Measurements from ENCODE around the gene ADRA2B. TPM values are rescaled to one million over a fixed set of nuclear protein-coding genes. Genes with fewer than 3 reads are reported as not detected.

ADRA2B gene
- total RNA-seq, 1 experiment from 2014 or later = 0.47 TPM

DNA sequence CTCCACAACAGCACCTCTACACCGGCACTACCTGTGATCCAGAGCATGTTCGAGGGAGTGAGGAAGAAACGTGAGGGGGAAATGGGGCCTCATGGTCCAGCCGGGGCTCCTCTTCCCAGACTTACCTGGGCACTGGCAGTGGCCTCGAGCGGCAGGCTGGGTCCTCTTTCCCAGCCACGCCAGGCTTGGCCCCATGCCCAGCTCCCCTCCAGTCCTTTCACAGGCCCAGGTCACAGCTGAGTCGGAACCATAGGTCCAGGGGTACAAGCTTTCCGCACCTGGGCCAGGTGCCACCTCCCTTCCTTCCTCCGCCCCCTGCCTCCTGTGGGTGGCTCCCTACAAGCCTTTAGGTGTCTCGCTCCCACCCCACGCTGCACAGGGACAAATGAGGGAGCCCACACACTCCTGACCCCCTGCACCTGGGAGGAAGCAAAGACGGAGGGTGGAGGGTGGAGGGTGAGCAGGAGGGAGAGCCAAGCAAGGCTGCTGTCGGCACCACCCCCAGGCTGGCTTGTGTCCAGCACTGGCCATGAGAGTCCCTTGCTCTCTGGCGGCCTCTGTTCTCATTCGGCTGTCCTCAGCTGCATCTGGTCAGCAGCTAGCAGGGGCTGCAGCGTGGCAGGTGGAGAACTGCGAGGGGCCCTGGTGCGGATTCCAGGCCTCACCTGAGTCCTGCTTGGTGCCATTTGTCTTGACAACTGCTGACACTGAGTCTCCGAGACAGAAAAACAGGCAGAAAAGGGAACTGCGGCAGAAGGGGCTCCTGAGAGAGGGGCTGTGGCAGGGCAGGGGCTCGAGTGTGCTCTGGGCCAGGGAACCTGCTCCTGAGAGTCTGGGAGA lies 26.8 kb downstream of the ADRA2B start:
- Histone ChIP-seq H3K79me2 (ENCODE audit: insufficient read depth, low read length) (no peaks in the 10 kb centered on the region), H3K9me2 (ENCODE audit: insufficient read depth) (no peaks in the 10 kb centered on the region), H3K9me3 (ENCODE audit: control insufficient read depth in 1 of 2, insufficient read depth in 1 of 2, low read depth in 1 of 2, low read length in 2 of 2) (no peaks in the 10 kb centered on the region), H3K27me3 (ENCODE audit: insufficient read depth, low read length) (no peaks in the 10 kb centered on the region), H3K4me1 (ENCODE audit: control insufficient read depth in 1 of 2, insufficient read depth in 2 of 2, low read length in 2 of 2) (peaks cover 0 to 12% of the 10 kb centered on the region in 2 experiments; a peak in 2 of 4 replicates), H4K20me1 (ENCODE audit: insufficient read depth) (no peaks in the 10 kb centered on the region), H3K4me3 (replicated peaks in 1 of 2; ENCODE audit: low read depth in 1 of 2, low read length in 2 of 2) (no peak overlapping the region), H2AFZ (ENCODE audit: low read depth, low read length, poor library complexity, severe bottlenecking) (no peak overlapping the region), H3K4me2 (ENCODE audit: low read length) (no peak overlapping the region), H3K27ac (ENCODE audit: low read depth, low read length) (no peak overlapping the region), H3K36me3 (ENCODE audit: control insufficient read depth in 1 of 2, insufficient read depth in 2 of 2, low read length in 2 of 2) (no peaks in the 10 kb centered on the region), H3K9ac (ENCODE audit: low read length) (no peak overlapping the region)
- DNase-seq (ENCODE audit: low read depth, low spot score) = no peak
- no TSS peak for BruUV-seq (replicated peaks)
- TF ChIP-seq SRF (IDR thresholded peaks at IDR 0.05; ENCODE audit: low read depth) (no peak), ZFX (IDR thresholded peaks at IDR 0.05) (no peak), FOSL1 (IDR thresholded peaks at IDR 0.05; ENCODE audit: low read depth) (no peak), ZBTB33 (IDR thresholded peaks at IDR 0.05; ENCODE audit: extremely low read depth, insufficient replicate concordance, low read length) (no peak), CBX3 (IDR thresholded peaks at IDR 0.05; ENCODE audit: low read depth) (no peak), TCF7L2 (IDR thresholded peaks at IDR 0.05; ENCODE audit: borderline replicate concordance, extremely low read depth, insufficient read depth, insufficient read length) (no peak), RAD21 (IDR thresholded peaks at IDR 0.05; ENCODE audit: low read depth) (no peak), JUND (IDR thresholded peaks at IDR 0.05) (no peak), YY1 (IDR thresholded peaks at IDR 0.05; ENCODE audit: extremely low read depth, insufficient replicate concordance, low read depth, low read length) (no peak), POLR2AphosphoS5 (IDR thresholded peaks at IDR 0.05; ENCODE audit: low read depth, low read length) (no peak), ELF1 (IDR thresholded peaks at IDR 0.05; ENCODE audit: borderline replicate concordance, low read depth) (no peak), EGR1 (IDR thresholded peaks at IDR 0.05; ENCODE audit: low read depth) (no peak), CEBPB (IDR thresholded peaks at IDR 0.05; ENCODE audit: low read depth) (no peak), POLR2A (IDR thresholded peaks at IDR 0.05; ENCODE audit: borderline replicate concordance, extremely low read depth, insufficient read depth, insufficient read length) (no peak), SIN3A (IDR thresholded peaks at IDR 0.05; ENCODE audit: low read depth) (no peak), EZH2phosphoT487 (IDR thresholded peaks at IDR 0.05; ENCODE audit: borderline replicate concordance) (no peak), ZNF274 (IDR thresholded peaks at IDR 0.05; ENCODE audit: low read depth, low read length) (no peak)
- TF ChIP-seq, protein P1, sequence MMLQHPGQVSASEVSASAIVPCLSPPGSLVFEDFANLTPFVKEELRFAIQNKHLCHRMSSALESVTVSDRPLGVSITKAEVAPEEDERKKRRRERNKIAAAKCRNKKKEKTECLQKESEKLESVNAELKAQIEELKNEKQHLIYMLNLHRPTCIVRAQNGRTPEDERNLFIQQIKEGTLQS (IDR thresholded peaks at IDR 0.05) = no peak
- TF ChIP-seq, protein P2, sequence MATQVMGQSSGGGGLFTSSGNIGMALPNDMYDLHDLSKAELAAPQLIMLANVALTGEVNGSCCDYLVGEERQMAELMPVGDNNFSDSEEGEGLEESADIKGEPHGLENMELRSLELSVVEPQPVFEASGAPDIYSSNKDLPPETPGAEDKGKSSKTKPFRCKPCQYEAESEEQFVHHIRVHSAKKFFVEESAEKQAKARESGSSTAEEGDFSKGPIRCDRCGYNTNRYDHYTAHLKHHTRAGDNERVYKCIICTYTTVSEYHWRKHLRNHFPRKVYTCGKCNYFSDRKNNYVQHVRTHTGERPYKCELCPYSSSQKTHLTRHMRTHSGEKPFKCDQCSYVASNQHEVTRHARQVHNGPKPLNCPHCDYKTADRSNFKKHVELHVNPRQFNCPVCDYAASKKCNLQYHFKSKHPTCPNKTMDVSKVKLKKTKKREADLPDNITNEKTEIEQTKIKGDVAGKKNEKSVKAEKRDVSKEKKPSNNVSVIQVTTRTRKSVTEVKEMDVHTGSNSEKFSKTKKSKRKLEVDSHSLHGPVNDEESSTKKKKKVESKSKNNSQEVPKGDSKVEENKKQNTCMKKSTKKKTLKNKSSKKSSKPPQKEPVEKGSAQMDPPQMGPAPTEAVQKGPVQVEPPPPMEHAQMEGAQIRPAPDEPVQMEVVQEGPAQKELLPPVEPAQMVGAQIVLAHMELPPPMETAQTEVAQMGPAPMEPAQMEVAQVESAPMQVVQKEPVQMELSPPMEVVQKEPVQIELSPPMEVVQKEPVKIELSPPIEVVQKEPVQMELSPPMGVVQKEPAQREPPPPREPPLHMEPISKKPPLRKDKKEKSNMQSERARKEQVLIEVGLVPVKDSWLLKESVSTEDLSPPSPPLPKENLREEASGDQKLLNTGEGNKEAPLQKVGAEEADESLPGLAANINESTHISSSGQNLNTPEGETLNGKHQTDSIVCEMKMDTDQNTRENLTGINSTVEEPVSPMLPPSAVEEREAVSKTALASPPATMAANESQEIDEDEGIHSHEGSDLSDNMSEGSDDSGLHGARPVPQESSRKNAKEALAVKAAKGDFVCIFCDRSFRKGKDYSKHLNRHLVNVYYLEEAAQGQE (IDR thresholded peaks at IDR 0.05; ENCODE audit: low read depth) = no peak
- ATAC-seq = 0 out of 2 replicates have a peak, but pooled peaks have one; percentile 18
- RAD21 ChIA-PET (ENCODE audit: low non-redundant PET in 1 of 2, low total read pairs in 2 of 2, uncharacterized antibody in 2 of 2, unreplicated experiment in 2 of 2) = no interaction called here
- POLR2A ChIA-PET = interaction anchor here (1.0 kb wide), 1 partner anchor 15 kb away, joined by 3 read pairs; no protein-coding TSS in a partner anchor
- intact Hi-C loops (cut with micrococcal nuclease) = no loop called here
- CTCF ChIA-PET = interaction anchor here (1.7 kb wide), 1 partner anchor 28 kb away, joined by 4 read pairs; no protein-coding TSS in a partner anchor

All from HCT116 (cell line).